SJCRH30 (cell line): ENCODE measurements around the gene ILK. TPM values are rescaled to one million over a fixed set of nuclear protein-coding genes. Genes with fewer than 3 reads are reported as not detected.

ENCODE experiments used
- DNase-seq, 2 experiments: peaks; one replicate each; pipeline ENCODE4 v3.0.0-alpha.2; 2015 to 2020
- H3K27ac ChIP-seq: fragments of 250-450 bp; sonication (Bioruptor Pico); 2 replicates; pipeline ENCODE4 v1.5.1; 2020; ENCODE audit warnings: mild to moderate bottlenecking, moderate library complexity
- H3K27me3 ChIP-seq: fragments of 250-450 bp; sonication (Bioruptor Pico); 2 replicates; pipeline ENCODE4 v1.5.1; 2020; ENCODE audit warnings: mild to moderate bottlenecking, moderate library complexity
- H3K36me3 ChIP-seq: fragments of 250-450 bp; sonication (Bioruptor Pico); 2 replicates; pipeline ENCODE4 v1.5.1; 2020; ENCODE audit warnings: mild to moderate bottlenecking, moderate library complexity
- H3K4me1 ChIP-seq: fragments of 250-450 bp; sonication (Bioruptor Pico); 2 replicates; pipeline ENCODE4 v1.5.1; 2020; ENCODE audit warnings: mild to moderate bottlenecking, moderate library complexity
- H3K4me3 ChIP-seq: fragments of 250-450 bp; sonication (Bioruptor Pico); 2 replicates; pipeline ENCODE4 v1.5.1; 2020; ENCODE audit warnings: mild to moderate bottlenecking, moderate library complexity
- H3K9me3 ChIP-seq: fragments of 250-450 bp; sonication (Bioruptor Pico); replicated peaks from 2 replicates; pipeline ENCODE4 v1.5.1; 2020; ENCODE audit warnings: mild to moderate bottlenecking, moderate library complexity
- total RNA-seq: library from RNA; depleted of rRNA; stranded (reverse); fragments of >200 nt; shearing (Covaris generic); gene quantifications from 2 replicates; pipeline ENCODE4 v1.2.3, GENCODE V29; 2014

ILK gene
- total RNA-seq, 1 experiment from 2014 or later = 81.4 TPM

DNA sequence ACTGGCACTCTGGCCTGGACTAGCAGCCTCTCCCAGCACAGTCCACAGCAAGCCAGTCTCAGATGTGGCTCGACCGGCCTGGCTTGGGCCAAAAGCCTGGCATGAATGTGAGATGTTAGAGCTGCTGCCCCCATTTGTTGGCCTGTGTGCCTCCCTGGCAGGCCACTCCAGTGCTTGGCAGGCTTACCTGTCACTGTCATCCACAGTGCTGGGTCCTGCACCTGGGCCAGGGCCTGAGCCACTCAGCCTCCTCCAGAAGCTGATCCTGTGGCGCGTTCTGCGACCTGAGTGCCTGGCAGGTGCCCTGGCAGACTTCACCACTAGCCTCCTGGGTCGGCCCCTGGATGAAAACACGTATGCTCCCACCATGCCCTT, 36.2 kb upstream of the ILK start:
- no peak overlapping the region for H3K4me3 ChIP-seq
- H3K4me1 ChIP-seq = no peaks in the 10 kb centered on the region; the same call in 1 of the 2 replicates
- no peak overlapping the region for H3K27ac ChIP-seq
- no peaks in the 10 kb centered on the region for H3K27me3 ChIP-seq
- DNase-seq = no peak
- no peaks in the 10 kb centered on the region; the same call in 1 of the 2 replicates for H3K36me3 ChIP-seq
- no peaks in the 10 kb centered on the region for H3K9me3 ChIP-seq

DNA sequence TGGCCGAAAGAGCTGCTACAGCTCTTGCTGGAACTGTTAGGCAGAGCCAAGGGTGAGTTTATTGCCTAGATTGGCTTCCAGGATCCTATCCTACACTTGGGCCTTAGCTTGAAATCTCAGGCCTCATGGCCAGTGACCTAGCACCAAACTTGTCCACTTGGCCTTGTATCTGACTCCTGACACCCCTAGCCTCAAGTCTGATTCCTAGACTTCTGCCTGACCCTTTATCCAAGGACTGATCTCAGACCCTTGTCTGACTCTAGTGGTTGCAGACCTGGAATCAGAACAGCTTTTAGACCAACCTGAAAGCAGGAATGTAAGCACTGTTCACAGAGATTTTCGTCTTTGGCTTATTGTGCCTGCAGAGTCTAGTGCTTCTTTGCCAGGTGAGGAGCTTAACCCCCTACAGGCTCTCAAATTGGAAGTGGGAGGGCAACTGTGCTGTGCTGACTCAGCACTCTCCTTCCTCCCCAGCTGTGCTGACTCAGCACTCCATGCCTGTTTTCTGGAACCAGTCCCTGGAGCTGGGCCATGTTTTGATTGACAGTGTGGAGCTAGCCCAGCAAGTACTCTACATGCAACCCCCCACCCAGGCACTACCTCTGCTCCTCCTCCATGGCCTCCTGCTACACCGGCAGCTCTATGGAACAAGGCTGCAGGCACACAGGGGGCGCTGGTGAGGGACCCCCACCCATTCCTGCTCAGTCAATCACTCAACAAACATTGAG, 35.2 kb upstream of the ILK start:
- Histone ChIP-seq H3K9me3 (no peaks in the 10 kb centered on the region), H3K4me1 (no peaks in the 10 kb centered on the region; the same call in 1 of the 2 replicates), H3K4me3 (no peak overlapping the region), H3K27me3 (no peaks in the 10 kb centered on the region), H3K36me3 (no peaks in the 10 kb centered on the region; the same call in 1 of the 2 replicates), H3K27ac (no peak overlapping the region)
- peak in 1 of 2 experiments; percentile 15 for DNase-seq

DNA sequence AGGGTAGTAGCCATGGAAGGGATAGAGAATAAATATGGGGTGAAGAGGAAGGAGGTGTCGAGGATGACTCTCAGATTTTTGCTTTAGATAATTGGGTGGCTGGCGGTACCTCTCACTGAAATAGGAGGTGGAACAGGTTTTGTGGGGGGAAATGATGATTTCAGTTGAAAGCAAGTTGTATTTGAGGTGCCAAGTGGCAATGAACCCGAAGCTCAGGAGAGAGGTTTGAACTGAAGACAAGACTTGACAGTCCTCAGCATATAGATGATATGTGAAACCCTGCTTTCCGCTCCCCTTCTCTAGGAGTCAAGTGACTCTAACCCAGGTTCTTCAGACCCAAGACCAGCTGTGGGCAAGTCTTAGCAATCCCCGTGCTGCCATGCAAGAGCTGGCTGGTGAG, 33.9 kb upstream of the ILK start:
- no peaks in the 10 kb centered on the region for H3K9me3 ChIP-seq
- DNase-seq = no peak
- no peaks in the 10 kb centered on the region; the same call in 1 of the 2 replicates for H3K36me3 ChIP-seq
- no peak overlapping the region for H3K27ac ChIP-seq
- H3K4me1 ChIP-seq = no peaks in the 10 kb centered on the region; the same call in 1 of the 2 replicates
- H3K4me3 ChIP-seq = no peak overlapping the region
- H3K27me3 ChIP-seq = no peaks in the 10 kb centered on the region

DNA sequence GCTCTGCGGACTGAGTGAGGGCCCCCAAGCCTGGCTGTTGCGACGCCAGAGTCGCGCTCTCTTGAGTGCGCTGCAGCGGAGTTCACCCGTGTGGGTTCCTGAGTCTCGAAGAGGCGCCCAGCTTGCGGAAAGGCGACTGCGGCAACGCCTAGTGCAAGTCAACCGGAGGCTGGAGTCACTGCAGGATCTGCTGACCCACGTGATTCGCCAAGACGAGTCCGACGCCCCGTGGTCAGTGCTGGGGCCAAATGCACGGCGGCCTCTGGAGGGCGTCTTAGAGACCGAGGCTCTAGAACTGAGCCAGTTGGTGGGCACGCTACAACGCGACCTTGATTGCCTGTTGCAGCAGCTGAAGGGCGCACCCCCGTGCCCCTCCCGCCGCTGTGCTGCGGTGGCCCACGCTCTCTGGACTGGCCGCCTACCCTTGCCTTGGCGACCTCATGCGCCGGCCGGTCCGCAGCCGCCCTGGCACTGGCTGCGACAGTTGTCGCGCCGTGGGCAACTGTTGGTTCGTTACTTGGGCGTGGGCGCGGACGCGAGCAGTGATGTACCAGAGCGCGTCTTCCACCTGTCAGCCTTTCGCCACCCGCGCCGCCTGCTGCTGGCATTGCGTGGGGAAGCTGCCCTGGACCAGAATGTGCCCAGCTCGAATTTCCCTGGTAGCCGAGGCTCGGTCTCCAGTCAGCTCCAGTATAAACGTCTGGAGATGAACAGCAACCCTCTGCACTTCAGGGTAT, 32.7 kb upstream of the ILK start:
- Histone ChIP-seq H3K36me3 (no peaks in the 10 kb centered on the region; the same call in 1 of the 2 replicates), H3K27ac (no peak overlapping the region), H3K4me1 (no peaks in the 10 kb centered on the region; the same call in 1 of the 2 replicates), H3K4me3 (no peak overlapping the region), H3K27me3 (no peaks in the 10 kb centered on the region), H3K9me3 (no peaks in the 10 kb centered on the region)
- DNase-seq = no peak

DNA sequence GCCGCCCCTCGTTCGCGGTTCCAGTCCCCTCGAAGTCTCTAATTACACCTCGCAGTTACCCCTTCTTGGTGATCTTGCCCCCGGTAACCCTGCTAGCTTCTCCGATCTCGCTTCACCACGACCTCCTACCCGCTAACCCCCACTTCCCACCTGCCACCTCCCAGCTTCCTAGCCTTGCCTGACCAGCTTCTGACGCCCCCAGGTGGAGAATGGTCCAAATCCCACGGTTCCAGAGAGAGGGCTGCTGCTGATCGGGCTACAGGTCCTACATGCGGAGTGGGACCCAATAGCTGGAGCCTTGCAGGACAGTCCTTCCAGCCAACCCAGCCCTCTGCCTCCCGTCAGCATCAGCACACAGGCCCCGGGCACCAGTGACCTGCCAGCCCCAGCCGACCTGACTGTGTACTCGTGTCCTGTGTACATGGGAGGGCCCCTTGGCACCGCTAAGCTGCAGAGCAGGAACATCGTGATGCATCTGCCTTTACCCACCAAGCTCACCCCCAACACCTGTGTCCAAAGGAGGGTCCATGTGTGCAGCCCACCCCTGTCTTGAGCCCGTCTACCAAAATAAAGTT, 32.1 kb upstream of the ILK start:
- Histone ChIP-seq H3K9me3 (no peaks in the 10 kb centered on the region), H3K4me3 (no peak overlapping the region), H3K4me1 (no peaks in the 10 kb centered on the region; the same call in 1 of the 2 replicates), H3K27me3 (no peaks in the 10 kb centered on the region), H3K27ac (no peak overlapping the region), H3K36me3 (no peaks in the 10 kb centered on the region; the same call in 1 of the 2 replicates)
- no peak for DNase-seq

DNA sequence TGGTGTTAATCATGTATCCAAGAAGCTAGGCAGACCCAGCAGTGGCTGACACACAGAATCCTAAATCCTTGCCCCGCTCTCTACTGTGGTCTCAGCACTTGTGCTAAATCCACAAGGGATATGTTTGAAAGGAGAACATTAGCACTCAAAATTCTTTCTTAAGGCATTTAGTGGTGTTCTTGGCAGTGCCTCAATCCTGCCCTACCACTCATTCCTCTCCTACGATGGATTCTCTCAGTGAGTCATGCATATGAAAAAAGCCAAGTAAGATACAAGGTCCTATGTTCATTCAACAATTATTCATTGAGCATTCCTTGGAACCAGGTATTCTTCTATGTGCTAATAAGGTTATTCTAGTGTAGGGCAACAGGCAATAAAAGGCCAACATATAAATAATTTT, 31.4 kb upstream of the ILK start:
- Histone ChIP-seq H3K36me3 (no peaks in the 10 kb centered on the region; the same call in 1 of the 2 replicates), H3K27ac (no peak overlapping the region)

DNA sequence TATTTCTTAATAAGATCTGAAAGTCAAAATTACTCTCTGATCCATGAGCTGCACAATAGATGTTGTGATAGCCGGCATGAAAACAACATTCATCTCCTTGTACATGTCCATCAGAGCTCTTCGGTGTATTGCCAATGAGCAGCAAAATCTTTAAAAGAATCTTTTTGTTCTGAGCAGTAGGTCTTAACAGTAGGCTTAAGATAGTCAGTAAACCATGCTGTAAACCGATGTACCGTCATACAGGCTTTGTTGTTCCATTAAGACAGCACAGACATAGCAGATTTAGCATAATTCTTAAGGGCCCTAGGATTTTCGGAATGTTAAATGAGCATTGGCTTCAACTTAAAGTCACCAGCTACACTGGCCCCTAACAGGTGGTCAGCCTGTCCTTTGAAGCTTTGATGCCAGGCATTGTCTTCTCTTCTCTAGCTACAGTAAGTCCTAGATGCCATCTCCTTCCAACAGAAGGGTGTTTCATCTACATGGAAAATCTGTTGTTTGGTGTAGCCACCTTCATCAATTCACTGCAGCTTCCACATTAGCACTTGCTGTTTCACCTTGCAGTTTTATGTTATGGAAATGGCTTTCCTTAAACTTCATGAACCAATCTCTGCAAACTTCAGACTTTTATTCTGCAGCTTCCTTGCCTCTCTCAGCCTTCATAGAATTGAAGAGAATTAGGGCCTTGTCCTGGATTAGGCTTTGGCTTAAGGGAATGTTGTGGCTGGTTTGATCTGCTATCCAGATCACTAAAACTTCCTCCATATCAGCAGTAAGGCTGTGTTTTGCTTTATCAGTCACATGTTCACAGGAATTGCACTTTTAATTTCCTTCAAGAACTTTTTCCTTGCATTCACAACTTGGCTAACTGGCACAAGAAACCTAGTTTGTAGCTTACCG, 28.5 kb upstream of the ILK start:
- no peaks in the 10 kb centered on the region; the same call in 1 of the 2 replicates for H3K36me3 ChIP-seq
- no peak overlapping the region for H3K27ac ChIP-seq
- H3K4me3 ChIP-seq = no peak overlapping the region
- peaks cover 8% of the 10 kb centered on the region; the same call in 1 of the 2 replicates for H3K4me1 ChIP-seq
- no peak for DNase-seq
- H3K27me3 ChIP-seq = no peaks in the 10 kb centered on the region
- H3K9me3 ChIP-seq = no peaks in the 10 kb centered on the region

More for the DNA sequence above, 31.4 kb upstream of the ILK start:
- Histone ChIP-seq H3K4me3 (no peak overlapping the region), H3K9me3 (no peaks in the 10 kb centered on the region), H3K27me3 (no peaks in the 10 kb centered on the region), H3K4me1 (peaks cover 4% of the 10 kb centered on the region)
- no peak for DNase-seq

DNA sequence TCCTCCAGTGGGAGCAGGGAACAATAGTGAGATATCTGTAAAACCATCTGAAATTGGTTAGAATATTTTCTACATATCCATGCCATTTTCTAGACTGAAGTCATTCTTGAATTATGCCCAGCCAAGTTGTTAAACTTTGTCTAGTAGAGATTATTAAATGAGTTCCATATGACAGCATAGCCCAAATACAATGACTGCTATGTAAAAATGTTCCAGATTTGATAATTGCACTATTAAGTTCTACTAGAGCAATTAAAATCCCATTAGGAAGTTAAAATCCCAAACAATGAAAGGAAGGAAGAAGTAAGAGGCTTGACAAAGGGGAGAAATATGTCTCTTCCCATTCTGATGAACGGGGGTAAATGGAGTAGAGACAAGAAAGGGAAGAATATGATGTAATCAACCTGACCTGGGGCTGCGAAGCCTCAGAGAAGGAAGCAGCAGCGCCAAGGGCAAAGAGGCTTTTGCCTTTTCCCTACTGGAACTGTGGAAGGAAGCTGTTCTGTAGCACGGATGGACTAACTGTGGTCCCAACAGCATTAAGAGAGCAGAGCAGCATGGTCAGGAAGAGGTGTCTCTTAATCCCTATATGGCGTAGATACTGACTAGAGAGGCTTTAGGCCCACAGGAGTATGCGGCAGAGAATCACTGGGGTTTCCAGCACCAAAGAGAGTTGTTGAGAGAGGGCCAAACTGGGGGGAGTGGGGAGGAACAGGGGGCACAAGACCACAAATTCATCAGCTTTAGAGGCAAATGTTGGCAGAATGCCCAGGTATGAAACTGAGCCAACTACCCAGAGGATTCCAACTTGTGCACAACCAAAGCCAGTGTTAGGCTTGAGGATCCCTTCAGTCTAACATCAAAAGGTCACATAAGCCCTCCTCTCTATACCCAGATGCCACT, 26.9 kb upstream of the ILK start:
- no peak overlapping the region for H3K4me3 ChIP-seq
- H3K4me1 ChIP-seq = peaks cover 8% of the 10 kb centered on the region; the same call in 1 of the 2 replicates
- no peaks in the 10 kb centered on the region for H3K9me3 ChIP-seq
- DNase-seq = peak; percentile 58 to 76
- H3K36me3 ChIP-seq = no peaks in the 10 kb centered on the region
- no peaks in the 10 kb centered on the region for H3K27me3 ChIP-seq
- H3K27ac ChIP-seq = no peak overlapping the region

DNA sequence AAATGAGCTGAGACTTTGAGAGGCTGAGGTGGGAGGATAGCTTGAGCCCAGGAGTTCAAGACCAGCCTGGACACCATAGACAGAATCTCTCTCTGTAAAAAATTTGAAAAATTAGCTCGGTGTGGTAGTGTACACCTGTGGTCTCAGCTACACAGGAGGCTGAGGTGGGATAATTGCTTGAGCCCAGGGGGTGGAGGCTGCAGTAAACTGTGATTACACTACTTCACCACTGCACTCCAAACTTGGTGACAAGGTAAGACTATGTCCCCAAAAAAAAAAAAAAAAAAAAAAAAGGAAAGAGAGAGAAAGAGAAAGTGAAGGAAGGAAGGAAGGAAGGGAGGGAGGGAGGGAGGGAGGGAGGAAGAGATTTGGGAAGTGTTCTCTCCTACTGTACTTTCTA, 25.4 kb upstream of the ILK start:
- H3K27me3 ChIP-seq = no peaks in the 10 kb centered on the region
- H3K27ac ChIP-seq = no peak overlapping the region
- DNase-seq = no peak
- no peaks in the 10 kb centered on the region for H3K36me3 ChIP-seq
- no peaks in the 10 kb centered on the region for H3K9me3 ChIP-seq
- no peak overlapping the region for H3K4me3 ChIP-seq
- H3K4me1 ChIP-seq = peaks cover 8% of the 10 kb centered on the region; the same call in 1 of the 2 replicates

DNA sequence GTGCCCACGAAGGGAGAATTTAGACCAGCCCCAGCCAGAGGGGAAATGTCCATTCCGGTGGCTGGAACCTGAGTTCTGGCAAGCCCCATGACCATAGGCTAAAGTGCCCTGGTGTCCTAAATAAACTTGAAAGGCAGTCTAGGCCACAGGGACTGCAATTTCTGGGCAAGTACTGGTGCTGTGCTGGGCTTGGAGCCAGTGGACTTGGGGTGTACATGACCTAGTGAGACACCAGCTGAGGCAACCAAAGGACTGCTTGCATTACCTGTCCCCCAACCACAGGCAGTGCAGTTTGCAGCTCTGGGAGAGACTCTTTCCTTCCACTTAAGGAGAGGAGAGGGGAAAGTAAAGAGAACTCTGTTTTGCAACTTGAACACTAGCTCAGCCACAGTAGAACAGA, 23.9 kb upstream of the ILK start:
- Histone ChIP-seq H3K4me1 (peaks cover 8% of the 10 kb centered on the region; the same call in 1 of the 2 replicates), H3K4me3 (no peak overlapping the region), H3K27me3 (no peaks in the 10 kb centered on the region), H3K27ac (no peak overlapping the region), H3K9me3 (peaks cover 2% of the 10 kb centered on the region; the same call in 1 of the 2 replicates), H3K36me3 (peaks cover 6% of the 10 kb centered on the region; the same call in 1 of the 2 replicates)
- DNase-seq = no peak

DNA sequence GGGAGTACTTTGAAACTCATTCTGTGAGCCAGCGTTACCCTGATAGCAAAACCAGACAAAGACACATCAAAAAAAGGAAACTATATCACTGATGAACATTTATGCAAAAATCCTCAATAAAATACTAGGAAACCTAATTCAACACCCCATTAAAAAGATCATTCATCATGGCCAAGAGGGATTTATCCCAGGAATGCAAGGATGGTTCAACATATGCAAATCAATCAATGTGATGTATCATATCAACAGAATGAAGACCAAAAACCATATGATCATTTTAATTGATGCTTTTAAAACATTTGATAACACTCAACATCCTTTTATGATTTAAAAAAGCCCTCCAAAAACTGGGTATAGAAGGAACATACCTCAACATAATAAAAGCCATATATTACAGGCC, 20.0 kb upstream of the ILK start:
- peaks cover 9% of the 10 kb centered on the region for H3K36me3 ChIP-seq
- no peak overlapping the region for H3K27ac ChIP-seq
- H3K4me1 ChIP-seq = no peaks in the 10 kb centered on the region
- no peaks in the 10 kb centered on the region for H3K27me3 ChIP-seq
- peaks cover 6% of the 10 kb centered on the region; the same call in 1 of the 2 replicates for H3K9me3 ChIP-seq
- no peak for DNase-seq
- no peak overlapping the region for H3K4me3 ChIP-seq

DNA sequence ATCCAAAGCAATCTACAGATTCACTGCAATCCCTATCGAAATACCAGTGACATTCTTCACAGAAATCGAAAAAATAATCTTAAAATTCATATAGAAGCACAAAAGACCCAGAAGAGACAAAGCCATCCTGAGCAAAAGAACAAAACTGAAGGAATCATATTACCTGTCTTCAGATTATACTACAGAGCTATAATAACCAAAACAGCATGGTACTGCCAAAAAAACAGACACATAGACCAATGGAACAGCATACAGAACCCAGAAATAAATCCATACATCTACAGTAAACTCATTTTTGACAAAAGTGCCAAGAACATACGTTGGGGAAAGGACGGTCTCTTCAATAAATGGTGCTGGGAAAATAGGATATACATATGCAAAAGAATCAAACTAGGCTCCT, 19.0 kb upstream of the ILK start:
- DNase-seq = no peak
- peaks cover 6% of the 10 kb centered on the region; the same call in 1 of the 2 replicates for H3K9me3 ChIP-seq
- H3K27ac ChIP-seq = no peak overlapping the region
- H3K4me1 ChIP-seq = no peaks in the 10 kb centered on the region
- no peak overlapping the region for H3K4me3 ChIP-seq
- no peaks in the 10 kb centered on the region for H3K27me3 ChIP-seq
- H3K36me3 ChIP-seq = peaks cover 9% of the 10 kb centered on the region
